ENCODE data around the gene GDPGP1. TPM values are rescaled to one million over a fixed set of nuclear protein-coding genes. Genes with fewer than 3 reads are reported as not detected.

GDPGP1 gene
- total and polyA plus RNA-seq, 2 experiments from 2014 or later, result 0.61 to 3.8 TPM

- TF ChIP-seq NANOG (IDR thresholded peaks at IDR 0.05; ENCODE audit: borderline replicate concordance) (no peak), ZNF331 (CRISPR knock-in tag; IDR thresholded peaks at IDR 0.05; ENCODE audit: low read depth) (no peak), EZH2phosphoT487 (IDR thresholded peaks at IDR 0.05; ENCODE audit: unreplicated experiment) (no peak), ZNF114 (CRISPR knock-in tag; IDR thresholded peaks at IDR 0.05) (no peak)
Observed at GRCh38 chr15:90217671-90218394, 16.2 kb upstream of the GDPGP1 start (continued).

DNA sequence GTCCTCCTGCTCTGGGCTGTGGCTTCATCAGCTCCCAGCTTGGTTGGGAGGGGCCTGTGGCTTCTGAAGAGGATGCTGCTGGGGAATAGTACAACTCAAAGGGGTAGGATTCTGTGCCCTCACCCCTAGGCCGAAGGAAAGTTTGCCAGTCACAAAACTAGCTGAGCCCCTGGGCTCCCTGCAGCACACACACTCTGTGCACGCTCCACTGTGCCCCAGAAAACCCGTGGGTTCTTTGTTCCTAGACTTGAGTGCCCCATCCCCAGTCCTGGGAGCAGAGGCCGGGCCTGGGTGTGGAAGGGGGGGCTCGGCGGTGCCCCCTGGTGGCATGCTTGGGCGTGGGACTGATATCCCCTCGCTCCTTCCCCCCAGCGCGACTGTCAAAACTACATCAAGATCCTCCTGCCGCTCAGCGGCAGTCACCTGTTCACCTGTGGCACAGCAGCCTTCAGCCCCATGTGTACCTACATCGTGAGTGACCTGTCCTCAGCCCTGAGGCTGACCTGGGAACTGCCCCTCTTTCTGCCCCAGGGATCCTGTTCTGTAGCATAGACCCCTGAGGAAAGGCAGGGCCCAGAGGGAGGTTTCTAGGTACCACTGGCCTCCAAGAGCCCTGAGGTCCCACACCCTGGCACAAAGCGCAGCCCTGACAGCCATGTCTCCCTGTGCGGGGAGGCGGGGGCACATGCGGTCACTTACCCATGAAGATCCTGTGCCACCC lies 14.4 kb upstream of the GDPGP1 start:
- H3K9me3 Mint-ChIP-seq, result no peaks in the 10 kb centered on the region
- Histone ChIP-seq H3K4me1 (ENCODE audit: insufficient read depth) (no peaks in the 10 kb centered on the region; the same call in 1 of the 2 replicates), H3K27ac (ENCODE audit: low read depth) (no peak overlapping the region), H3K36me3 (ENCODE audit: insufficient read depth) (peaks cover 3% of the 10 kb centered on the region; the same call in 1 of the 2 replicates), H3K27me3 (ENCODE audit: insufficient read depth) (no peaks in the 10 kb centered on the region), H3F3A (replicated peaks; ENCODE audit: low read depth) (no peaks in the 10 kb centered on the region), H3K9me2 (ENCODE audit: insufficient read depth) (no peaks in the 10 kb centered on the region), H3K4me2 (no peak overlapping the region), H3K79me2 (replicated peaks; ENCODE audit: insufficient read depth) (peaks cover 23% of the 10 kb centered on the region), H4K20me1 (replicated peaks; ENCODE audit: insufficient read depth) (peaks cover 7% of the 10 kb centered on the region; the same call in 1 of the 2 replicates), H2AFZ (no peak overlapping the region), H3K4me3 (no peak overlapping the region)
- no peak overlapping the region for H3K27ac Mint-ChIP-seq
- peaks cover 2% of the 10 kb centered on the region for H3K27me3 Mint-ChIP-seq (ENCODE audit: insufficient read depth, low read depth, poor library complexity)
- ATAC-seq (peak; percentile 90), DNase-seq (ENCODE audit: low spot score) (peak; percentile 78)
- no peak overlapping the region for H3K4me3 Mint-ChIP-seq
- TF ChIP-seq CTCF (conservative IDR thresholded peaks at IDR 0.05; ENCODE audit: low read depth in 2 of 2), result peak; percentile 76 to 81
- no peak for TF ChIP-seq CREB1 (CRISPR knock-in tag; IDR thresholded peaks at IDR 0.05; ENCODE audit: low read depth)
- H3K36me3 Mint-ChIP-seq (ENCODE audit: low read depth), result peaks cover 16% of the 10 kb centered on the region; the same call in 2 of the 3 replicates
- peaks cover 13% of the 10 kb centered on the region for H3K4me1 Mint-ChIP-seq

- H3K79me2 ChIP-seq (replicated peaks; ENCODE audit: insufficient read depth), result 0 out of 2 replicates have a peak, but pooled peaks cover 7% of the 10 kb centered on the region
- TF ChIP-seq ETS1 (IDR thresholded peaks at IDR 0.05) (no peak), CTCF (conservative IDR thresholded peaks at IDR 0.05; ENCODE audit: low read depth in 2 of 2) (peak; percentile 65 to 95), EZH2phosphoT487 (IDR thresholded peaks at IDR 0.05; ENCODE audit: unreplicated experiment) (no peak), ZNF331 (CRISPR knock-in tag; IDR thresholded peaks at IDR 0.05; ENCODE audit: low read depth) (no peak)
- H3K27ac ChIP-seq (ENCODE audit: low read depth), result no peak overlapping the region; the same call in 1 of the 2 replicates
Observed at GRCh38 chr15:90221246-90221900, 12.6 kb upstream of the GDPGP1 start.

More at GRCh38 chr15:90221246-90221900, 12.6 kb upstream of the GDPGP1 start:
- H3K4me1 Mint-ChIP-seq, result peaks cover 9% of the 10 kb centered on the region
- peak; percentile 87 for ATAC-seq
- Histone ChIP-seq H3K4me2 (no peak overlapping the region), H3K4me3 (no peak overlapping the region), H3K27me3 (ENCODE audit: insufficient read depth) (no peaks in the 10 kb centered on the region), H2AFZ (no peak overlapping the region), H3K36me3 (ENCODE audit: insufficient read depth) (peaks cover 8% of the 10 kb centered on the region), H3K4me1 (ENCODE audit: insufficient read depth) (no peaks in the 10 kb centered on the region; the same call in 1 of the 2 replicates), H3K9me2 (ENCODE audit: insufficient read depth) (no peaks in the 10 kb centered on the region), H4K20me1 (replicated peaks; ENCODE audit: insufficient read depth) (peaks cover 5% of the 10 kb centered on the region; the same call in 1 of the 2 replicates), H3F3A (replicated peaks; ENCODE audit: low read depth) (no peaks in the 10 kb centered on the region)
- H3K4me3 Mint-ChIP-seq, result no peak overlapping the region
- peak; percentile 90 for DNase-seq (ENCODE audit: low spot score)
- peaks cover 5% of the 10 kb centered on the region for H3K27me3 Mint-ChIP-seq (ENCODE audit: insufficient read depth, low read depth, poor library complexity)
- no peaks in the 10 kb centered on the region for H3K9me3 Mint-ChIP-seq
- H3K27ac Mint-ChIP-seq, result 0 out of 2 replicates have a peak overlapping the region, but pooled peaks have one; percentile 44
- H3K36me3 Mint-ChIP-seq (ENCODE audit: low read depth), result peaks cover 23% of the 10 kb centered on the region
